Smooth muscle cell (in vitro differentiated cells): ENCODE data around the gene AFF3. TPM values are rescaled to one million over a fixed set of nuclear protein-coding genes. Genes with fewer than 3 reads are reported as not detected.

ENCODE experiments used
- DNase-seq: peaks from one replicate; lab custom pipeline; 2025; ENCODE audit not compliant: unreplicated experiment; lab: John Stamatoyannopoulos, UW
- H2AFZ ChIP-seq: fragments of 200-600 bp; sonication (generic); 2 replicates; pipeline ENCODE4 v1.6.0; 2016; ENCODE audit warnings: antibody characterized with exemption, low read depth, mild to moderate bottlenecking
- H3F3A ChIP-seq: fragments of 200-600 bp; sonication (generic); 2 replicates; pipeline ENCODE4 v1.6.0; 2017; ENCODE audit warnings: antibody characterized with exemption, low read depth
- H3K27ac ChIP-seq: fragments of 200-600 bp; sonication (generic); 2 replicates; pipeline ENCODE4 v1.5.1; 2016; ENCODE audit warnings: low read depth, mild to moderate bottlenecking
- H3K27me3 ChIP-seq: fragments of 200-600 bp; sonication (generic); 2 replicates; pipeline ENCODE4 v1.6.1; 2016; ENCODE audit warnings: low read depth, mild to moderate bottlenecking
- H3K36me3 ChIP-seq: fragments of 200-600 bp; sonication (generic); 2 replicates; pipeline ENCODE4 v1.5.1; 2016; ENCODE audit warnings: low read depth
- H3K4me1 ChIP-seq: fragments of 200-600 bp; sonication (generic); 2 replicates; pipeline ENCODE4 v1.5.1; 2016; ENCODE audit warnings: low read depth
- H3K4me2 ChIP-seq: fragments of 200-600 bp; sonication (generic); 2 replicates; pipeline ENCODE4 v1.6.0; 2016; ENCODE audit warnings: mild to moderate bottlenecking
- H3K4me3 ChIP-seq: fragments of 200-600 bp; sonication (generic); 2 replicates; pipeline ENCODE4 v1.5.1; 2016; ENCODE audit warnings: mild to moderate bottlenecking
- H3K79me2 ChIP-seq: fragments of 200-600 bp; sonication (generic); 2 replicates; pipeline ENCODE4 v1.6.0; 2016; ENCODE audit warnings: low read depth, mild to moderate bottlenecking
- H3K9ac ChIP-seq: fragments of 200-600 bp; sonication (generic); 2 replicates; pipeline ENCODE4 v1.6.0; 2016; ENCODE audit warnings: low read depth
- H3K9me3 ChIP-seq: fragments of 200-600 bp; sonication (generic); replicated peaks from 2 replicates; pipeline ENCODE4 v1.5.1; 2016; ENCODE audit warnings: low read depth
- H4K20me1 ChIP-seq: fragments of 200-600 bp; sonication (generic); 2 replicates; pipeline ENCODE4 v1.6.0; 2016; ENCODE audit warnings: low read depth
- WGBS: methylation state at CpG from one replicate; pipeline ENCODE4 v1.1.7; 2016; ENCODE audit warnings: low lambda C conversion rate; 5-methylcytosine and 5-hydroxymethylcytosine counted together
- polyA plus RNA-seq: library from polyadenylated mRNA; unstranded; fragments of >200 nt; fragmentation: Nextera tagmentation; extraction: Ambion mirVana; gene quantifications from 2 replicates; pipeline ENCODE4 v1.2.1, GENCODE V29; 2016
- total RNA-seq: library from RNA; depleted of rRNA; stranded (reverse); fragments of >200 nt; gene quantifications from 2 replicates; pipeline ENCODE4 v1.2.3, GENCODE V29; 2014
- TF ChIP-seq, protein P1 (sequence below): fragments of 200-600 bp; sonication (generic); IDR thresholded peaks from 2 replicates; pipeline ENCODE4 v1.5.1; 2017; ENCODE audit warnings: borderline replicate concordance, mild to moderate bottlenecking, antibody characterized with exemption; ENCODE audit not compliant: insufficient read depth, poor library complexity, severe bottlenecking

AFF3 gene
- total and polyA plus RNA-seq, 2 experiments from 2014 or later = 0.27 to 0.39 TPM

DNA sequence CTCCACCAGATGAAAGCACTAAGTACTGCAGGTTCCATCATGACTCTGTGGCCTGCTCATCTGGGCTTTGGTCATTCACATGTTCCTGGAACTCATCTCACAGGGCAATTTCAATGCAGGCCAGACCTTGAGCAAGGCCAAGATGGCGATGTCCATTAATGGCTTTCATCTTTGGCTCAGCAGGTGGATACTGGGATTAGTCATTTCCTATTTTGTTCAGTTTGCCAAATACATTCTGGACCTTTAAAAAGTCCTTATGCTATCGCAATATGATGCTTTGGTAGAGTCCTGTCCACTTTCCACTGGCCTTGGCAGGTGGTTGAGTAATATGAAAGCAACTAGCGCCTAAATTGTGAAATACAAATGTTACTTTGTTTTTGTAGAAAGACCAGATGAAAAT lies 482.5 kb downstream of the AFF3 start:
- no peaks in the 10 kb centered on the region for H3K9me3 ChIP-seq
- H3K4me3 ChIP-seq = no peak overlapping the region
- H3K36me3 ChIP-seq = no peaks in the 10 kb centered on the region
- no peaks in the 10 kb centered on the region for H3F3A ChIP-seq
- no peaks in the 10 kb centered on the region for H4K20me1 ChIP-seq
- DNase-seq = no peak
- no peak overlapping the region for H2AFZ ChIP-seq
- no peaks in the 10 kb centered on the region for H3K4me1 ChIP-seq
- WGBS = 95% methylated on average over 3 of the region's 3 CpGs
- H3K4me2 ChIP-seq = no peak overlapping the region
- no peaks in the 10 kb centered on the region for H3K79me2 ChIP-seq
- TF ChIP-seq, protein P1, sequence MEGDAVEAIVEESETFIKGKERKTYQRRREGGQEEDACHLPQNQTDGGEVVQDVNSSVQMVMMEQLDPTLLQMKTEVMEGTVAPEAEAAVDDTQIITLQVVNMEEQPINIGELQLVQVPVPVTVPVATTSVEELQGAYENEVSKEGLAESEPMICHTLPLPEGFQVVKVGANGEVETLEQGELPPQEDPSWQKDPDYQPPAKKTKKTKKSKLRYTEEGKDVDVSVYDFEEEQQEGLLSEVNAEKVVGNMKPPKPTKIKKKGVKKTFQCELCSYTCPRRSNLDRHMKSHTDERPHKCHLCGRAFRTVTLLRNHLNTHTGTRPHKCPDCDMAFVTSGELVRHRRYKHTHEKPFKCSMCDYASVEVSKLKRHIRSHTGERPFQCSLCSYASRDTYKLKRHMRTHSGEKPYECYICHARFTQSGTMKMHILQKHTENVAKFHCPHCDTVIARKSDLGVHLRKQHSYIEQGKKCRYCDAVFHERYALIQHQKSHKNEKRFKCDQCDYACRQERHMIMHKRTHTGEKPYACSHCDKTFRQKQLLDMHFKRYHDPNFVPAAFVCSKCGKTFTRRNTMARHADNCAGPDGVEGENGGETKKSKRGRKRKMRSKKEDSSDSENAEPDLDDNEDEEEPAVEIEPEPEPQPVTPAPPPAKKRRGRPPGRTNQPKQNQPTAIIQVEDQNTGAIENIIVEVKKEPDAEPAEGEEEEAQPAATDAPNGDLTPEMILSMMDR = no peak
- no peak overlapping the region for H3K9ac ChIP-seq
- H3K27me3 ChIP-seq = no peaks in the 10 kb centered on the region
- no peak overlapping the region for H3K27ac ChIP-seq

- Histone ChIP-seq H2AFZ (no peak overlapping the region), H3K36me3 (no peaks in the 10 kb centered on the region), H3K27ac (no peak overlapping the region), H3K27me3 (no peaks in the 10 kb centered on the region), H3K4me2 (no peak overlapping the region), H3F3A (no peaks in the 10 kb centered on the region), H3K9ac (no peak overlapping the region), H3K4me1 (no peaks in the 10 kb centered on the region), H3K4me3 (no peak overlapping the region), H3K9me3 (no peaks in the 10 kb centered on the region), H3K79me2 (no peaks in the 10 kb centered on the region), H4K20me1 (no peaks in the 10 kb centered on the region)
- WGBS = 90% methylated on average over 7 of the region's 7 CpGs
- TF ChIP-seq, protein P1 = no peak
- DNase-seq = no peak
Measured at GRCh38 chr2:99657691-99658258, 484.6 kb downstream of the AFF3 start.

GRCh38 chr2:99656994-99657393 lies 485.4 kb downstream of the AFF3 start:
- no peaks in the 10 kb centered on the region for H3K36me3 ChIP-seq
- WGBS = 53% methylated on average over 5 of the region's 5 CpGs
- H4K20me1 ChIP-seq = no peaks in the 10 kb centered on the region
- H3K27me3 ChIP-seq = no peaks in the 10 kb centered on the region
- H3K9me3 ChIP-seq = no peaks in the 10 kb centered on the region
- no peak overlapping the region for H3K4me2 ChIP-seq
- no peaks in the 10 kb centered on the region for H3K4me1 ChIP-seq
- TF ChIP-seq, protein P1 = no peak
- H2AFZ ChIP-seq = no peak overlapping the region
- H3K9ac ChIP-seq = no peak overlapping the region
- no peaks in the 10 kb centered on the region for H3K79me2 ChIP-seq
- H3K27ac ChIP-seq = no peak overlapping the region
- no peak overlapping the region for H3K4me3 ChIP-seq
- no peak for DNase-seq
- H3F3A ChIP-seq = no peaks in the 10 kb centered on the region

DNA sequence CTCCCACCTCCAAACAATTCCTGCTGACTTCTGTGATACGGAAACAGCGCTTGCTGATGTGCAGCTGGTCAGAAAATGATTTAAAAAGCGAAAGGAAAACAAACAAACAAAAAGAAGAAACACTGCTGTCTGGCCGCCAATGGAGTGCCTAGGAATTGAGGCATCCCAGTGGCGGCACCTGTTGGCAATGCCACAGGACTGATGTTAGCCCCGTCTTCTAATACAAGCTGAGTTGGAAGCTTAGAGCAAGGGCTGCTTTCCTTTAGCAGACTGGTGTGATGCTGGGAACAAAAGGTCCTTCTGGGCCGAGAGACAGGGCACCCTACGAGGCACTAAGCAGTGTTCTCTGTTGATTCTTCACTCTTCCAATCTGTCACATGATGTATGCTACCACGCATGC lies 489.0 kb downstream of the AFF3 start:
- Histone ChIP-seq H3K36me3 (no peaks in the 10 kb centered on the region), H3K9me3 (no peaks in the 10 kb centered on the region), H3K4me2 (no peak overlapping the region), H4K20me1 (no peaks in the 10 kb centered on the region), H3F3A (no peaks in the 10 kb centered on the region), H3K79me2 (no peaks in the 10 kb centered on the region), H3K4me1 (no peaks in the 10 kb centered on the region), H3K27me3 (no peaks in the 10 kb centered on the region), H3K9ac (no peak overlapping the region), H2AFZ (no peak overlapping the region), H3K4me3 (no peak overlapping the region), H3K27ac (no peak overlapping the region)
- 94% methylated on average over 9 of the region's 9 CpGs for WGBS
- TF ChIP-seq, protein P1 = no peak
- DNase-seq = no peak
